HepG2 (cell line): ENCODE results near the gene HOXA7. TPM values are rescaled to one million over a fixed set of nuclear protein-coding genes. Genes with fewer than 3 reads are reported as not detected.
A peak's percentile ranks its signal among the peaks of the same experiment; 100 is the strongest.

ENCODE experiments used
- ATAC-seq: fragments of 200-7000 bp; cut with Tn5 transposase; 3 replicates; pipeline ENCODE4 v1.9.1; 2020; ENCODE audit warnings: mild to moderate bottlenecking, moderate library complexity
- BruUV-seq: library from RNA; stranded (reverse); fragments of 400-500 nt; replicated peaks from 2 replicates; lab custom pipeline; 2021; lab: Mats Ljungman, UMichigan
- CTCF ChIA-PET: fragments of 300-600 bp; formaldehyde crosslinking; extraction: SDS; loops from one replicate; lab custom pipeline; 2021; ENCODE audit warnings: low total read pairs, inconsistent platforms, low intra/inter-chr PET ratio; lab: Yijun Ruan, JAX
- POLR2A ChIA-PET: fragments of 350-600 bp; sonication (Branson Sonifier 250); formaldehyde crosslinking; loops from one replicate; lab custom pipeline; 2020; ENCODE audit warnings: antibody characterized with exemption, inconsistent platforms; lab: Yijun Ruan, JAX
- DNase-seq: peaks from one replicate; pipeline ENCODE4 v3.0.0-alpha.2; 2015; ENCODE audit warnings: low spot score
- FAIRE-seq: peaks from 3 replicates; lab custom pipeline; 2011; peaks lifted over from hg19 to GRCh38; lab: Jason Lieb, UNC
- H2AFZ ChIP-seq: one replicate; pipeline ENCODE4 v1.6.1; 2011; ENCODE audit warnings: low read length, inconsistent platforms
- H3K27ac ChIP-seq: fragments of 300-600 bp; 3 replicates; pipeline ENCODE4 v1.8.0; 2011; ENCODE audit warnings: mixed run types, mild to moderate bottlenecking, mixed read lengths, low read length, inconsistent platforms; ENCODE audit not compliant: insufficient read depth; ENCODE audit errors: extremely low read length
- H3K27me3 ChIP-seq, 2 experiments: fragments of 200-600 bp in 1 of 2; 2 replicates in 1 of 2; 3 replicates in 1 of 2; pipeline versions ENCODE4 v1.6.0 to v1.8.0; 2011; ENCODE audit warnings: low read length in 2 of 2, mild to moderate bottlenecking in 2 of 2, moderate library complexity in 2 of 2, inconsistent platforms in 1 of 2; ENCODE audit not compliant: insufficient read depth in 2 of 2, control insufficient read depth in 1 of 2
- H3K36me3 ChIP-seq, 2 experiments: fragments of 200-600 bp in 1 of 2; replicated peaks in 1 of 2; 2 replicates in 1 of 2; 3 replicates in 1 of 2; pipeline versions ENCODE4 v1.5.1 to v1.8.0; 2011; ENCODE audit warnings: low read length in 2 of 2, inconsistent platforms in 1 of 2; ENCODE audit not compliant: insufficient read depth in 2 of 2, control insufficient read depth in 1 of 2
- H3K4me1 ChIP-seq: 2 replicates; pipeline ENCODE4 v1.5.1; 2012; ENCODE audit warnings: low read length, inconsistent platforms; ENCODE audit not compliant: insufficient read depth
- H3K4me2 ChIP-seq: 2 replicates; pipeline ENCODE4 v1.6.0; 2011; ENCODE audit warnings: low read depth, low read length, inconsistent platforms
- H3K4me3 ChIP-seq, 3 experiments: fragments of 200-600 bp in 1 of 3; sonication (generic), shearing (Covaris generic) in 1 of 3; replicated peaks in 1 of 3; 2 replicates each; pipeline ENCODE4 v1.5.1; 2011 to 2016; ENCODE audit warnings: low read length in 3 of 3, inconsistent platforms in 2 of 3, low read depth in 2 of 3, mild to moderate bottlenecking in 2 of 3, control low read depth in 1 of 3, mixed read lengths in 1 of 3; ENCODE audit not compliant: insufficient read depth in 1 of 3
- H3K79me2 ChIP-seq: one replicate; pipeline ENCODE4 v1.6.1; 2011; ENCODE audit warnings: low read length, inconsistent platforms; ENCODE audit not compliant: insufficient read depth
- H3K9ac ChIP-seq: 2 replicates; pipeline ENCODE4 v1.6.0; 2011; ENCODE audit warnings: mild to moderate bottlenecking, low read depth, low read length, inconsistent platforms; ENCODE audit not compliant: insufficient read depth
- H3K9me3 ChIP-seq: 2 replicates; pipeline ENCODE4 v1.5.1; 2012; ENCODE audit warnings: mild to moderate bottlenecking, low read length
- H4K20me1 ChIP-seq: 2 replicates; pipeline ENCODE4 v1.6.0; 2011; ENCODE audit warnings: inconsistent platforms, mild to moderate bottlenecking, low read length, moderate library complexity; ENCODE audit not compliant: insufficient read depth
- AGO2 ChIP-seq: fragments of 200-400 bp; formaldehyde crosslinking; optimal IDR thresholded peaks from 2 replicates; pipeline ENCODE3; 2017; ENCODE audit warnings: mild to moderate bottlenecking, low read depth, low read length, moderate library complexity
- FOXO1 ChIP-seq: sonication (generic); formaldehyde crosslinking; IDR thresholded peaks from 2 replicates; pipeline ENCODE4 v1.4.0; 2020; ENCODE audit warnings: missing genetic modification reagents
- HOXA3 ChIP-seq: sonication (generic); formaldehyde crosslinking; IDR thresholded peaks from 2 replicates; pipeline ENCODE4 v1.5.0; 2020; ENCODE audit warnings: missing genetic modification reagents
- KLF11 ChIP-seq: IDR thresholded peaks from 2 replicates; pipeline ENCODE4 v1.6.1; 2016; ENCODE audit warnings: missing compliant biosample characterization
- PHF20 ChIP-seq: sonication (generic); formaldehyde crosslinking; IDR thresholded peaks from 2 replicates; pipeline ENCODE4 v1.5.0; 2020; ENCODE audit warnings: mild to moderate bottlenecking, missing genetic modification reagents
- RBFOX2 ChIP-seq: fragments of 200-400 bp; formaldehyde crosslinking; IDR thresholded peaks from 2 replicates; pipeline ENCODE4 v1.6.1; 2017; ENCODE audit warnings: low read depth, mild to moderate bottlenecking, low read length
- SOX5 ChIP-seq: IDR thresholded peaks from 2 replicates; pipeline ENCODE4 v1.6.1; 2016; ENCODE audit warnings: borderline replicate concordance
- TEAD2 ChIP-seq: sonication (generic); formaldehyde crosslinking; IDR thresholded peaks from 2 replicates; pipeline ENCODE4 v1.9.0; 2021; ENCODE audit warnings: missing genetic modification reagents
- TSC22D2 ChIP-seq: sonication (generic); formaldehyde crosslinking; IDR thresholded peaks from 2 replicates; pipeline ENCODE4 v1.5.1; 2020; ENCODE audit warnings: missing genetic modification reagents, mild to moderate bottlenecking, borderline replicate concordance
- ZMYM4 ChIP-seq: sonication (generic); formaldehyde crosslinking; IDR thresholded peaks from 2 replicates; pipeline ENCODE4 v1.8.1; 2023; ENCODE audit warnings: mild to moderate bottlenecking, missing genetic modification reagents
- ZNF20 ChIP-seq: sonication (generic); formaldehyde crosslinking; IDR thresholded peaks from 2 replicates; pipeline ENCODE4 v1.4.0; 2020; ENCODE audit warnings: mild to moderate bottlenecking, moderate library complexity, missing genetic modification reagents
- ZNF776 ChIP-seq: sonication (generic); formaldehyde crosslinking; IDR thresholded peaks from 2 replicates; pipeline ENCODE4 v1.4.0; 2020; ENCODE audit warnings: mild to moderate bottlenecking, missing genetic modification reagents
- ZNF781 ChIP-seq: sonication (generic); formaldehyde crosslinking; IDR thresholded peaks from 2 replicates; pipeline ENCODE4 v1.5.1; 2020; ENCODE audit warnings: borderline replicate concordance, mild to moderate bottlenecking, missing genetic modification reagents; ENCODE audit errors: not compliant biosample characterization
- WGBS: methylation state at CpG from one replicate; pipeline ENCODE4 v1.1.6; 2017; ENCODE audit warnings: low lambda C conversion rate; 5-methylcytosine and 5-hydroxymethylcytosine counted together
- in situ Hi-C: cut with HindIII; loops from 2 replicates; pipeline ENCODE4 v1.10.0; 2017; ENCODE audit warnings: low pct_unique_long_range_greater_than_20kb; ENCODE audit not compliant: extremely low pct_ligation_motif_present
- intact Hi-C: fragments of 100-400 bp; cut with micrococcal nuclease; formaldehyde crosslinking; loops from one replicate; pipeline ENCODE4 v1.10.0; 2022; ENCODE audit not compliant: unreplicated experiment
- polyA plus RNA-seq, 8 experiments: library from polyadenylated mRNA; depleted of rRNA in 3 of 8; stranded (reverse) in 7 of 8; unstranded in 1 of 8; fragments of >200 nt; fragmentation: Illumina TruSeq in 4 of 8; extraction: Trizol in 4 of 8; gene quantifications; 2 replicates each; pipeline versions ENCODE4 v1.2.1 to v1.2.3, GENCODE V29; 2011 to 2016; ENCODE audit warnings: low read depth in 4 of 8, missing spikeins in 1 of 8, mixed read lengths in 1 of 8; ENCODE audit not compliant: insufficient read depth in 1 of 8
- total RNA-seq, 5 experiments: library from RNA; depleted of rRNA; stranded (reverse); fragments of >200 nt; fragmentation: Illumina TruSeq; extraction: Trizol; gene quantifications; 2 replicates each; pipeline ENCODE4 v1.2.3, GENCODE V29; 2016; ENCODE audit warnings: low read depth in 1 of 5
- TF ChIP-seq, protein P1 (sequence below): sonication (generic); formaldehyde crosslinking; IDR thresholded peaks from 2 replicates; pipeline ENCODE4 v1.5.0; 2020; ENCODE audit warnings: mild to moderate bottlenecking, missing genetic modification reagents

The HOXA7 gene
- total and polyA plus RNA-seq, 2 of the 13 experiments (the other 11 are each of a cell fraction or from before 2014, with no cell fraction given) = 0.05 TPM; not detected in 1

DNA sequence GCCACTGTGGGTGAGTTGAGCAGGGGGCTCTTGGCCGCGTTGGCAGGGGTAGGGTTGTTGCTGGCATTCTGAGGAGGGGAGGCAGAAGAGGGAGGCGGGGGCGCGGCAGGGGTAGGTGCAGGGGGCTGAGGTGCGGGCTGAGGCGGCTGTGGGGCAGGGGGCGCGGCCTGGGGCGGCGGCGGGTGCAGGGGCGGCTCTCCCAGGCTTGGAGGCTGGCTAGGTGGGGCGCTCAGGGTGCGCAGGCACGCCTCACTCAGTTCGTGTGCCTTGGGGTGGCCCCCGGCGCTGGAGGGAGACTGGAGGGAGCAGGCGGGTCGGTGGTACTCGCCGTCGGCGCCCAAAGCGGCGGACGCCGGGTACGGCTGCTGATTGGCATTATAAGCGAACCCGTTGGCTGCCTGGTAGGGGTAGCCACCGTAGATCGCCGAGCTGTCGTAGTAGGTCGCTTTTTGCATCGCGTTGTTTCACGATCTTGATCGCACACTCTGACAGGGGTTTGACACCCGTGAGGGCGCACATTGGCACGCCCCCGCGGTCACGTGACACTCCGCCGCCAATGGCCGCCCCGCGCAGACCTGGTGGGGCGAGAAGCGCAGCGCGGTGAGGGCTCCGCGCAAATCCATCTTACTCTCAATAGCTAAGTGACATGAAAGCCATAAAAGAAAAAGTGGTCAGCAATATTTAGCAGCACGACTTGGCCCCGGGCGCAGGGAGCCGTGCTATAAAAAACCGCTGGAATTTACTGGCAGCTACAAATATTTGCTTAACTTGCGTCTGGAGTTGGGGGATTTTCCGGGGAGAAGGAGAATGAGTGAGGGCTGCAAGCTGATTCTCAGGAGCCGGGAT, 46.1 kb downstream of the HOXA7 start:
- Histone ChIP-seq H3K4me3 (no peak overlapping the region), H3K27me3 (no peaks in the 10 kb centered on the region), H3K4me1 (peaks cover 12% of the 10 kb centered on the region; the same call in 1 of the 2 replicates), H3K4me2 (no peak overlapping the region), H3K9ac (no peak overlapping the region), H3K79me2 (peaks cover 12% of the 10 kb centered on the region), H2AFZ (no peak overlapping the region), H3K36me3 (peaks cover 2 to 7% of the 10 kb centered on the region in 2 experiments; a peak in 2 of 5 replicates), H4K20me1 (peaks cover 5% of the 10 kb centered on the region; the same call in 1 of the 2 replicates), H3K9me3 (no peaks in the 10 kb centered on the region), H3K27ac (no peak overlapping the region)
- intact Hi-C loops (no loop called here), in situ Hi-C loops (no loop called here)
- ChIA-PET POLR2A (interaction anchor here (0.7 to 3.8 kb wide), 2 partner anchors 11 to 20 kb away, joined by 3 to 55 read pairs; partner anchors contain the start of gene HOXA4), CTCF (no interaction called here)
- no TSS peak for BruUV-seq
- 97% methylated on average over 66 of the region's 66 CpGs for WGBS
- FAIRE-seq (no peak), ATAC-seq (no peak), DNase-seq (no peak)
- peak; percentile 81 for TF ChIP-seq AGO2
- TF ChIP-seq HOXA3 (CRISPR knock-in tag) = 0 out of 2 replicates have a peak, but pooled peaks have one; percentile 11
- TF ChIP-seq FOXO1 = no peak
- 0 out of 2 replicates have a peak, but pooled peaks have one; percentile 40 for TF ChIP-seq RBFOX2

DNA sequence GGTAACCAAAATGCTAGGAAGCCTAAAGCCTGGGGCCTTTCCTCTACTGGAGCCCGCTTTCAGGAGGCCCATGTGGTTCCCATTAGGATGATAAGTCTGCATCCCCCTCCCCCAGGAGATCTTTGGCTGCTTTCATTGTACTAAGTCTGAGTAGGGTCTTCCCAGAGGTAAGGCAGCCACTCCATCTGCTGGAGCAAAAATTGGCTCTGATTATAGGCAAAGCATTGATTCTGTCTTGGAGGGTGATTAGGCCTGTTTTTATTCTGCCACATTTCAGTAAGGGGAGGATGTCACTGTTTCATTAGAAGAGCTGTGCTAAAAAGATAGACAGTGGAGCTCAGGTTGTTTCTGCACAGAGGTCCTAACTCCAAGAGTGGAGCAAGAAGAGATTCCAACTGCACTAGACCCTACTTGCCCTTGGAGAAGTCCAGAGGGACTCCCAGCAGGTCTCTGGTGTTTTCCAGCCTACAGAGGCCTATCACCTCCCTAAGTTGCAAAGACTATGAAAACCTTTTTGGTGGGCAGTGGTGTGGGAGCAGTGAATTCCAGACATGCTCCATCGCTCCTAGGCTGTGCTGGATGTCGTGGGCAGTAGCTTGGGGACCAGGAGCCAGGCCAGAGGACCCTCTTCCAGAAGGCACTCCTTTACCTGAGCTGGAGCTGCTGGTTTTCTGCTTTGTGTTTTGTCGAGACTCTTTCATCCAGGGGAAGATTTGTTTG, 46.8 kb downstream of the HOXA7 start:
- FAIRE-seq = no peak
- intact Hi-C loops (no loop called here), in situ Hi-C loops (no loop called here)
- no peak overlapping the region for H2AFZ ChIP-seq
- no peak overlapping the region for H3K4me3 ChIP-seq
- no peak overlapping the region for H3K4me2 ChIP-seq
- 94% methylated on average over 3 of the region's 4 CpGs for WGBS
- CTCF ChIA-PET = no interaction called here
- no TSS peak for BruUV-seq
- H4K20me1 ChIP-seq = peaks cover 5% of the 10 kb centered on the region; the same call in 1 of the 2 replicates
- ATAC-seq = no peak; the same call in 2 of the 3 replicates
- H3K36me3 ChIP-seq = peaks cover 2 to 7% of the 10 kb centered on the region in 2 experiments; a peak in 2 of 5 replicates
- DNase-seq = no peak
- H3K27me3 ChIP-seq = no peaks in the 10 kb centered on the region
- no peak overlapping the region for H3K27ac ChIP-seq
- no peaks in the 10 kb centered on the region for H3K9me3 ChIP-seq
- POLR2A ChIA-PET = interaction anchor here (3.8 kb wide), 1 partner anchor 12 kb away, joined by 55 read pairs; no protein-coding TSS in a partner anchor
- H3K79me2 ChIP-seq = peaks cover 12% of the 10 kb centered on the region
- H3K4me1 ChIP-seq = peaks cover 12% of the 10 kb centered on the region; the same call in 1 of the 2 replicates
- H3K9ac ChIP-seq = no peak overlapping the region
- TF ChIP-seq ZNF20 (CRISPR knock-in tag) = no peak
- TF ChIP-seq PHF20 = no peak
- no peak for TF ChIP-seq ZNF781 (CRISPR knock-in tag)
- no peak for TF ChIP-seq TSC22D2 (CRISPR knock-in tag)
- no peak for TF ChIP-seq ZMYM4 (CRISPR knock-in tag)
- no peak for TF ChIP-seq TEAD2 (CRISPR knock-in tag)
- TF ChIP-seq SOX5 (CRISPR knock-in tag) = no peak
- TF ChIP-seq KLF11 (CRISPR knock-in tag) = no peak
- TF ChIP-seq ZNF776 (CRISPR knock-in tag) = no peak
- TF ChIP-seq, protein P1, sequence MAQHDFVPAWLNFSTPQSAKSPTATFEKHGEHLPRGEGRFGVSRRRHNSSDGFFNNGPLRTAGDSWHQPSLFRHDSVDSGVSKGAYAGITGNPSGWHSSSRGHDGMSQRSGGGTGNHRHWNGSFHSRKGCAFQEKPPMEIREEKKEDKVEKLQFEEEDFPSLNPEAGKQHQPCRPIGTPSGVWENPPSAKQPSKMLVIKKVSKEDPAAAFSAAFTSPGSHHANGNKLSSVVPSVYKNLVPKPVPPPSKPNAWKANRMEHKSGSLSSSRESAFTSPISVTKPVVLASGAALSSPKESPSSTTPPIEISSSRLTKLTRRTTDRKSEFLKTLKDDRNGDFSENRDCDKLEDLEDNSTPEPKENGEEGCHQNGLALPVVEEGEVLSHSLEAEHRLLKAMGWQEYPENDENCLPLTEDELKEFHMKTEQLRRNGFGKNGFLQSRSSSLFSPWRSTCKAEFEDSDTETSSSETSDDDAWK (CRISPR knock-in tag) = no peak
